Adipose tissue (tissue), 3 donors: ENCODE results near the gene SRSF1. TPM values are rescaled to one million over a fixed set of nuclear protein-coding genes. Genes with fewer than 3 reads are reported as not detected.
A peak's percentile ranks its signal among the peaks of the same experiment; 100 is the strongest.

Source experiments
- H3K27ac ChIP-seq: one replicate; pipeline ENCODE4 v1.5.1; 2013; ENCODE audit warnings: low read depth, low read length
- WGBS, 3 donors: extraction: QIAGEN DNeasy Blood & Tissue Kit; methylation state at CpG; one replicate each; pipeline ENCODE4 v1.1.7; 2013; 5-methylcytosine and 5-hydroxymethylcytosine counted together
- polyA plus RNA-seq, 3 donors: library from polyadenylated mRNA; stranded (reverse); fragments of 200-250 nt; gene quantifications; one replicate each; pipeline ENCODE4 v1.2.3, GENCODE V29; 2013
- donor health status: healthy with polysubstance abuse.
- donor health status: Bipolar disorder and iron deficiency.
- donor health status: healthy.

Gene SRSF1
- polyA plus RNA-seq, 3 donors = 43.4 to 130 (median 111) TPM

GRCh38 chr17:58028578-58028977 lies 21.5 kb upstream of the SRSF1 start:
- H3K27ac ChIP-seq = no peak overlapping the region

GRCh38 chr17:58020401-58020800 lies 13.4 kb upstream of the SRSF1 start:
- H3K27ac ChIP-seq = no peak overlapping the region
- WGBS, 3 donors = 78 to 91% (median 80%) methylated on average over 9 of the region's 9 CpGs

GRCh38 chr17:58019521-58019920 lies 12.5 kb upstream of the SRSF1 start:
- no peak overlapping the region for H3K27ac ChIP-seq

GRCh38 chr17:58019039-58019438 lies 12.0 kb upstream of the SRSF1 start:
- no peak overlapping the region for H3K27ac ChIP-seq
- 59 to 83% (median 61%) methylated on average over 3 of the region's 3 CpGs for whole genome bisulfite sequencing, 3 donors

- 97 to 98% (median 98%) methylated on average over 10 of the region's 10 CpGs for WGBS, 3 donors
- no peak overlapping the region for H3K27ac ChIP-seq
These were observed 3.2 kb upstream of the SRSF1 start for GRCh38 chr17:58010067-58010799.

GRCh38 chr17:58007781-58008706 lies 998 bp upstream of the SRSF1 start:
- 18 to 27% (median 26%) methylated on average over 47 of the region's 47 CpGs for WGBS, 3 donors

GRCh38 chr17:58006560-58006923 lies 504 bp downstream of the SRSF1 start:
- peak overlapping the region; percentile 44 for H3K27ac ChIP-seq
- 0 to 1% (median 0%) methylated on average over 19 to 20 of the region's 20 CpGs for WGBS, 3 donors

More at GRCh38 chr17:58007781-58008706, 998 bp upstream of the SRSF1 start:
- H3K27ac ChIP-seq = no peak overlapping the region

- H3K27ac ChIP-seq = peak overlapping the region; percentile 44
- WGBS, 3 donors = 3 to 6% (median 5%) methylated on average over 36 of the region's 36 CpGs
These were observed 1.1 kb downstream of the SRSF1 start for GRCh38 chr17:58005728-58006559.

GRCh38 chr17:58005031-58005727 lies 1.9 kb downstream of the SRSF1 start:
- H3K27ac ChIP-seq = no peak overlapping the region
- WGBS, 3 donors = 24 to 54% (median 41%) methylated on average over 12 of the region's 12 CpGs

GRCh38 chr17:58004060-58004459 lies 3.0 kb downstream of the SRSF1 start:
- no peak overlapping the region for H3K27ac ChIP-seq
- 57 to 74% (median 61%) methylated on average over 3 of the region's 3 CpGs for WGBS, 3 donors

GRCh38 chr17:58002973-58003372 lies 4.1 kb downstream of the SRSF1 start:
- 88 to 97% (median 95%) methylated on average over 2 of the region's 2 CpGs for WGBS, 3 donors
- no peak overlapping the region for H3K27ac ChIP-seq

GRCh38 chr17:58002154-58002948 lies 4.7 kb downstream of the SRSF1 start:
- H3K27ac ChIP-seq = no peak overlapping the region
- WGBS, 3 donors = 66 to 80% (median 67%) methylated on average over 4 of the region's 4 CpGs

- 30 to 58% (median 37%) methylated on average over 1 of the region's 1 CpG for WGBS, 3 donors
- H3K27ac ChIP-seq = no peak overlapping the region
These were observed 5.5 kb downstream of the SRSF1 start for GRCh38 chr17:58001461-58002124.

GRCh38 chr17:57999496-58000017 lies 7.5 kb downstream of the SRSF1 start:
- 64 to 82% (median 74%) methylated on average over 1 of the region's 1 CpG for WGBS, 3 donors
- no peak overlapping the region for H3K27ac ChIP-seq

GRCh38 chr17:57999010-57999495 lies 8.0 kb downstream of the SRSF1 start:
- H3K27ac ChIP-seq = no peak overlapping the region

GRCh38 chr17:57997085-57997809 lies 9.8 kb downstream of the SRSF1 start:
- 84 to 92% (median 91%) methylated on average over 3 of the region's 3 CpGs for WGBS, 3 donors
- H3K27ac ChIP-seq = no peak overlapping the region
